Calu3 (cell line): Measurements from ENCODE around the gene CD3G. TPM values are rescaled to one million over a fixed set of nuclear protein-coding genes. Genes with fewer than 3 reads are reported as not detected.
A peak's percentile ranks its signal among the peaks of the same experiment; 100 is the strongest.

Experiments used
- BruUV-seq: library from RNA; stranded (reverse); fragments of 400-500 nt; replicated peaks from 2 replicates; lab custom pipeline; 2021; lab: Mats Ljungman, UMichigan
- CTCF ChIA-PET: fragments of 300-600 bp; sonication (Branson Sonifier 250); formaldehyde crosslinking; loops from one replicate; lab custom pipeline; 2022; ENCODE audit warnings: antibody characterized with exemption; lab: Charles Lee
- DNase-seq: peaks from one replicate; pipeline ENCODE4 v3.0.0; 2022
- H3K27ac Mint-ChIP-seq: one replicate; pipeline ENCODE4 v1.8.0; 2022; ENCODE audit warnings: mixed read lengths; ENCODE audit not compliant: unreplicated experiment
- H3K27me3 Mint-ChIP-seq: one replicate; pipeline ENCODE4 v1.8.0; 2022; ENCODE audit warnings: mixed read lengths; ENCODE audit not compliant: unreplicated experiment
- H3K36me3 Mint-ChIP-seq: one replicate; pipeline ENCODE4 v1.8.0; 2022; ENCODE audit warnings: mild to moderate bottlenecking, moderate library complexity, mixed read lengths; ENCODE audit not compliant: insufficient read depth, unreplicated experiment
- H3K4me1 Mint-ChIP-seq: one replicate; pipeline ENCODE4 v1.8.0; 2022; ENCODE audit warnings: mild to moderate bottlenecking, low read depth, mixed read lengths; ENCODE audit not compliant: unreplicated experiment
- H3K4me3 Mint-ChIP-seq: one replicate; pipeline ENCODE4 v1.8.0; 2022; ENCODE audit warnings: mild to moderate bottlenecking, low read depth, moderate library complexity, mixed read lengths; ENCODE audit not compliant: unreplicated experiment
- H3K9me3 Mint-ChIP-seq: one replicate; pipeline ENCODE4 v1.8.0; 2022; ENCODE audit warnings: low read depth, mixed read lengths; ENCODE audit not compliant: unreplicated experiment
- CTCF ChIP-seq: fragments of 200-600 bp; IDR thresholded peaks from one replicate; pipeline ENCODE4 v1.8.0; 2022; ENCODE audit warnings: antibody characterized with exemption; ENCODE audit not compliant: unreplicated experiment
- intact Hi-C: fragments of 100-400 bp; cut with micrococcal nuclease; formaldehyde crosslinking; loops from one replicate; pipeline ENCODE4 v1.10.0; 2022; ENCODE audit not compliant: unreplicated experiment
- total RNA-seq: library from RNA; stranded (reverse); gene quantifications from 2 replicates; pipeline ENCODE4 v1.2.3, GENCODE V29; 2022

CD3G gene
- total RNA-seq, 1 experiment from 2014 or later = not detected

GRCh38 chr11:118319337-118319707 is 24.8 kb upstream of the CD3G start:
- no peaks in the 10 kb centered on the region for H3K36me3 Mint-ChIP-seq
- no peaks in the 10 kb centered on the region for H3K27me3 Mint-ChIP-seq
- peaks cover 41% of the 10 kb centered on the region for H3K4me1 Mint-ChIP-seq
- H3K9me3 Mint-ChIP-seq = peaks cover 2% of the 10 kb centered on the region
- no peak overlapping the region for H3K27ac Mint-ChIP-seq
- CTCF ChIA-PET = no interaction called here
- no TSS peak for BruUV-seq
- no peak for DNase-seq
- no peak overlapping the region for H3K4me3 Mint-ChIP-seq
- no peak for TF ChIP-seq CTCF
- intact Hi-C loops = no loop called here

- H3K4me3 Mint-ChIP-seq = no peak overlapping the region
- intact Hi-C loops = no loop called here
- no peak overlapping the region for H3K27ac Mint-ChIP-seq
- CTCF ChIA-PET = no interaction called here
- H3K36me3 Mint-ChIP-seq = no peaks in the 10 kb centered on the region
- TF ChIP-seq CTCF = no peak
- no TSS peak for BruUV-seq
- no peaks in the 10 kb centered on the region for H3K27me3 Mint-ChIP-seq
- H3K4me1 Mint-ChIP-seq = peaks cover 33% of the 10 kb centered on the region
- peaks cover 2% of the 10 kb centered on the region for H3K9me3 Mint-ChIP-seq
- DNase-seq = no peak
These were observed 23.6 kb upstream of the CD3G start for GRCh38 chr11:118320515-118320914.

GRCh38 chr11:118321386-118322082 is 22.6 kb upstream of the CD3G start:
- Mint-ChIP-seq H3K27me3 (no peaks in the 10 kb centered on the region), H3K36me3 (no peaks in the 10 kb centered on the region), H3K9me3 (peaks cover 2% of the 10 kb centered on the region), H3K4me1 (peaks cover 23% of the 10 kb centered on the region), H3K27ac (peak overlapping the region; percentile 81), H3K4me3 (no peak overlapping the region)
- no TSS peak for BruUV-seq
- CTCF ChIA-PET = interaction anchor here (0.6 kb wide), 1 partner anchor 764 kb away, joined by 3 read pairs; no protein-coding TSS in a partner anchor
- DNase-seq = no peak
- no peak for TF ChIP-seq CTCF
- intact Hi-C loops = no loop called here

- BruUV-seq = no TSS peak
- intact Hi-C loops = no loop called here
- peaks cover 15% of the 10 kb centered on the region for H3K4me1 Mint-ChIP-seq
- no peak for TF ChIP-seq CTCF
- H3K36me3 Mint-ChIP-seq = no peaks in the 10 kb centered on the region
- H3K27ac Mint-ChIP-seq = no peak overlapping the region
- DNase-seq = no peak
- no peak overlapping the region for H3K4me3 Mint-ChIP-seq
- H3K27me3 Mint-ChIP-seq = no peaks in the 10 kb centered on the region
- H3K9me3 Mint-ChIP-seq = peaks cover 2% of the 10 kb centered on the region
- CTCF ChIA-PET = no interaction called here
These were observed 21.4 kb upstream of the CD3G start for GRCh38 chr11:118322721-118323120.
